ENCODE measurements around the gene PRDX3.

PRDX3 gene

GRCh38 chr10:119178372-119179119 lies at the start of gene PRDX3:
TSS of gene PRDX3 (minus strand) at chr10:119178812. CDS start at chr10:119178790, 22 bp downstream.
- DNase-seq = peak; percentile 86 to 94

DNA sequence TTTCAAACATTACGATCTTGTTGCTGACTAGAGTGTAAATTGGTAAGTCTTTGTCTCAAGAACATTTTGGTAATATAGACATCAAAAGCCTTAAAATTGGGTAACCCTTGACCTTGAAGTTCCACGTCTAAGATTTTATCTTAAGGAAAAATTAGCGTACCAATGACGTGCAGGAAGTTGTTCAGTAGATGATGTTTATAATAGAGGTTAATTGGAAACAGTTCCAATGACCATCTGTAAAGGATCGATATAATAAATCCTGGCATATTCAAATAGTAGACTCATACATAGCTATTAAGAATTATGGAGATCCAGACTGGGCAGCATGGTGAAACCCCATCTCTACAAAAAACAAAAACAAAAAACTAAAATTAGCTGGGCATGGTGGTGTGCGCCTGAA lies 49.2 kb upstream of the PRDX3 start:
- no peak for DNase-seq

DNA sequence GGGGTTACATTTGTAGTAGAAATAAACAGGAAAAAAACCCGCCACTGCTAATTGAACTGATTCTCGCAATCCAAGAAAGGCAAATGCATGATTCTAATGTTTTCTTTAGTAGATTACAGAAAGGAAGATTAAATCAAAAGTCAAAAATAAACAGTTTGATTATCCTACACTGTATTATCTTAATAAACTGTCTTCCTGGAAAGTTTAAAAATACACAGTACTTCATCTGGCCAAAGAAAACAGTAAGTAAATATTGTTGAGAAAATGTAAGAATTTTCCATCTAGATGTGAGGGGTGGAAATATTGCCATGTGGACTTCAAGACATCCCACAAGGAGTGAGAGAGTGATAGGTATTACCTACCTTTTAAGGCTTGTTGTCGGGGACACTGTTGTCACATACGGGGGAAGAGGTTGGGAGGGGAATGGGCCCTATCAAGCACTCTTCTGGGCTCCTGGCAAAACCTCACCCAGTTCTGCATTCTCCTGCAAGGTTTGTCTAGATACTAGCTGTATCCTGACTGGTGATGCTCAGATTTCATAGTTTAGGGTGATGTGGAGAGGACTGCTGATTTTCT lies 46.6 kb upstream of the PRDX3 start:
- no peak for DNase-seq

- peak; percentile 62 to 65 for DNase-seq
Measured at GRCh38 chr10:119222966-119223386, 44.4 kb upstream of the PRDX3 start.

GRCh38 chr10:119222537-119222936 lies 43.9 kb upstream of the PRDX3 start:
- DNase-seq = peak in 1 of 2 experiments; percentile 91

DNA sequence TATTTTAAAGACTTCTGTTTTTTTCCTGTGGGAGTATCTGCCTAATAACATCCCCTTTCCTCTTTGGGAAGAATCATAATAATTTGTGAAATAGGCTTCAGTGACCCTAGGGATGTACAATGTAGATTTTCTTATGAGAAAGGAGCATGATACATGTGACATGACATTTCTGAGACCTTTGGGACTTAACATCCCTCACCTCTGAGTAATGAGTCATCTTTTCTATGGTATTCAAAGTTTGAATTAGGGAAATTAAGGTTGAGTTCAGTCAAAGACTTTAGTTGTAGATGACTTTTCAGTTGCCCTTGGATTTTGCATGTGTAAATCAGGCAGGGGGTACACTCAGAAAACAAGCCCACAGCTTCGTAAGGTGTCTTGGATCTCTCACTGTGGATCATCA lies 43.1 kb upstream of the PRDX3 start:
- peak; percentile 77 to 83 for DNase-seq

GRCh38 chr10:119221201-119221600 lies 42.6 kb upstream of the PRDX3 start:
- DNase-seq = peak in 1 of 2 experiments; percentile 14

DNA sequence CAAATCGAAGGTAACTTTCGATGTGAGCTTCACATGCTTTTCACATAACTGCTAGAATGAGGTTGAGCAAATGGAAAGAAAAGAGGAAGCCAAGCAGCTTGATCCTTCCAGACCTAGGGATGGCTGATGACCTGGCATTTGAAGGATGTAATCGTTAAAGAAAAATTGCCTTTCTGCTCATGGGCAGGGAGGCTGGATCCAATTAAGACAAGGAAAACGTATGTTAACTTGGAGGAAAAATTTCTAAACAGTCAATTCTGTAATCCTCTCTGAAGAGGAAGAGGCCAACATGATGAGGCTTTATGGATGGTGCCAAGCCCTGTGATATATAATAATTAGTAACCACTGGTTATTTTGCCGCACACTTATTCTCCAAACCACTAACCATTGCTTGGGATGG lies 41.3 kb upstream of the PRDX3 start:
- no peak for DNase-seq

DNA sequence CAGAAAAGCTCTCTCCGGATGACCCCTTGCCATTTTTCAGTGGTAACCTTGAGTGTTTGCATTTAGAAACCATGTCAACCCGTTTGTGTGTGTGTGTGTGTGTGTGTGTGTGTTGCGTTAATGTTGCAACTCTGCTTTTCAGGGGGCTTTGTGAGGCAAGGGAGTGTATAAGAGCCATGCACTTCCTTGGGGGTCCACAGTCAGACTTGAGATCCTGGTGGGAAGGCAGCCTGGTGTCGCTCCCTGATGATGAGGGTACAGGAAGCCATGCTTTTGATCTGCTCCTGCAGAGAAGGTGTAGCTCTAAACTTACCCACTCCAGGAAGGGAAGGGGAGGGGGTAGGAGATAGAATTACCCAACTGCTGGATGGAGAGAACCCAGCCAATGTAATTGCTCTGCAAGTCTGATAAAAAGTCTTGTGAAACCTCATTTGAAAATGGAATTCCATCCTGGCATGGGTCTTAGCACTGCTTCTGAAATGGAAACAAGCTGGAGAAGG lies 39.4 kb upstream of the PRDX3 start:
- DNase-seq = peak; percentile 64 to 75

- DNase-seq = peak; percentile 23 to 64
Measured at GRCh38 chr10:119217401-119217800, 38.8 kb upstream of the PRDX3 start.

DNA sequence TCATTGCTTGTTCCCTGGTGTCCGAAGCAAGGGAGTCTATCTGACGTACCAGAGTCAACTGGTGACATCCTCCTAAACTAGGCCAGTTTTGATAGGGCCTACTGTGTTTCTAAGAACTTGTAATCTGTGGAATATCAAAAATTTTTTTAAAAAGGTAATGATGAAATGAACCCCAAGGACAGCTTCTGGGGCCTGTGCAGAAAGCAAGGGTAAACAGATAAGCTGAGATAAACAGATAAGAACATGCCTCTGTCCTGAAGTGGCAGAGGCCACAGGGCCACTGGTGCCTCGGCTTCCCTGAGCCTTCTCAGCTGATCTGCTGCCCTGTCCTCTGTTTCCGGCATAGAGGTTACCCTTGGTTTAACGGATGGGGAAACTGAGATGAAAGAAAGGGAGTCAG lies 37.5 kb upstream of the PRDX3 start:
- no peak for DNase-seq

DNA sequence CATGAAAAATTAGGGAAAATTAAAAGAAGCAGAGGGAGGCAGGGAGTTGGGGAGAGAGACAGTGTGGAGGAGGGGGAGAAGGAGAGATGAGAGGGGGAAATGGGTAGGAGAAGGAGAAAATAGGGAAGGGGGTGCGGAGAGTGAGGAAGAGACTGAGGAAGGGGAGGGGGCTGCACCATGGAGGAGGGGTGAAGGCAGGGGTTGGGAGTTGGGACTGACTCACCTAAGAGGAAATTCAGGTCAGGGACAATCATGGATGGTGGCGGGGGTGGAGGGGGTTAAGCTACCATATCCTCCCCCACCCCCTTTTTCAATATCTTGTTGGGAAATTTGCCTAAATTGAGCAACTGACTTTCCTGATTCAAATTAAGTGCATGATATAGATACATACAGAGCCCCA lies 36.8 kb upstream of the PRDX3 start:
- peak; percentile 80 to 93 for DNase-seq

- peak in 1 of 2 experiments; percentile 41 for DNase-seq
Measured at GRCh38 chr10:119211625-119212441, 33.2 kb upstream of the PRDX3 start.

GRCh38 chr10:119211176-119211575 lies 32.6 kb upstream of the PRDX3 start:
- no peak for DNase-seq

DNA sequence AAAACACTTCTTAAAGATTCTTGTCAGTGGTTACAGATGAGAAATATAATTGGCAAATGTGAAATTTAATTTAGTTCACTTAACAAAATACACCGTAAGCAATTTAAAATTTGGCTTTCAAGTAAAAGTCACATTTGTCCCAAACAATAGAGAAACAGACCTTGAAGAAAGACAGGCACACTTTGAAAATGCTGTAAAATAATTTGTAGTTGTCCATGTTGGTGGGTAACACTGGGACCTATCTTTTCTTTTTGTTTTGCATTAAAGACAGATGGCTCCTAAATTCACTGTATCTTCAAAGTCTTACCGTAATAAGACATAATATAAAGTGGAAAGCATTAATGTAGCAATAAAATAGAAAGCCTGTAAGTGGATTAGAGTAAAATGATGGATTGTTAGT lies 32.0 kb upstream of the PRDX3 start:
- DNase-seq = no peak

DNA sequence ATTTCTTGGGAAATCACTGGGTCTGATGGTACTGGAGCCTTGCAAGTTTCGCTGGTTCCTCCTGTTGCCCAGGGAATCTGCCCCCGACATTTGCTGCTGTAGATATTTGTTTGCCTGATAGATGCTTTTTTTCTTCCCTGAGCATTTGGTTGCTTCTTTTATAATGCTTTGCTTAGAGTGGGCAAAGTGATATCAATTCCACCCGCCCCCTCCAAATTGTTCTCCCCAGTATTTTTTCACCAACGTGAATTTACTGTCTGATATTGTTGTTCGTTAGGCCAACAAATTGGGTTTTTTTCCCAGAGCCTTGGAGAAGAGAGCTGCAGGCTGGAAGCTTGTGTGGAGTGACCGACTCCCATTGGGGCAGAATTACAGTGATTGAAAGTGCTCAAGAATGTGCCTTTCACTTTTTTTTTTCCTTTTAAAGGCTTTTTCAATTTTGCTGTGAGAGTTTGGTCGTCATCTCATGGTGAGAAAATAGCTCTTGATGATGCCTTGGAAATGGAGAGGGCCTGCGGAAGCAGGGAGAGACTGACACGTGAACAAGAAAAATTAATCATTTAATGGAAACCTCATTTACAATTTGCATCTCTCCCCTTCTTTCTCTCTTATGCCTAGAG lies 31.2 kb upstream of the PRDX3 start:
- peak in 1 of 2 experiments; percentile 26 for DNase-seq

DNA sequence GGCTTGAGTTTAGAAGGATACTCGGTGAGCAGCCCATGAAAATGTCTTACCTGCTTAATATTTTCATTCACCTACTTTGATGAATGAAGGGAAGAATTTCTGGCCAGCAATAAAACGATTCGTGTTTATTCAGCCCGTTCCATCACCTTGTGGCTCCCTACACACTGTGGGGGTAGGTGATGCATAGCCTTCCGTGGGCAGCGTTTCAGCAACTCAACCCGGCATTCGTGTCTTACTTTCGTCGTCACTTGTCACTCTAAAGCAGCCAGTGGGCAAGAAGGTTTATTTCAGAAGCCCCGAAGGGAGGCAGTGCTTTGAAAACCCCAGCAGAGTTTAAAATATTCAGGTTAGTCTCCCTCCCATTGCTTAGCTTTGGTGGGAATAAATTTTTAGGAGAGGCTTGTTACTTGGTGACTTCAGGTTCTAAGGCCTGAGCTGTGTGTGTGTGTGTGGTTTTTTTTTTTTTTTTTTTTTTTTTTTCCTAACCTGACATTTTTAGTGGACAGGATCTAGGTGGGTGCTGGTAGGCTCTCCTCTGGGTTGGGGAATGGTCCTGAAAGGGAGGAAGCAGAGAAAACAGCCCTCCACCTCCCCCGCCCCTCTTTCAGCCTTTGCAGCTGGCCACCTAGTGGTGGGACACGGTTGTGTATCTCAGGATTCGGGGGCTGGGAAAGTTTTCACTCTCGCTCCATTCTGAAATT lies 30.6 kb upstream of the PRDX3 start:
- DNase-seq = peak; percentile 70 to 82

- DNase-seq = no peak
Measured at GRCh38 chr10:119208553-119208940, 29.9 kb upstream of the PRDX3 start.

DNA sequence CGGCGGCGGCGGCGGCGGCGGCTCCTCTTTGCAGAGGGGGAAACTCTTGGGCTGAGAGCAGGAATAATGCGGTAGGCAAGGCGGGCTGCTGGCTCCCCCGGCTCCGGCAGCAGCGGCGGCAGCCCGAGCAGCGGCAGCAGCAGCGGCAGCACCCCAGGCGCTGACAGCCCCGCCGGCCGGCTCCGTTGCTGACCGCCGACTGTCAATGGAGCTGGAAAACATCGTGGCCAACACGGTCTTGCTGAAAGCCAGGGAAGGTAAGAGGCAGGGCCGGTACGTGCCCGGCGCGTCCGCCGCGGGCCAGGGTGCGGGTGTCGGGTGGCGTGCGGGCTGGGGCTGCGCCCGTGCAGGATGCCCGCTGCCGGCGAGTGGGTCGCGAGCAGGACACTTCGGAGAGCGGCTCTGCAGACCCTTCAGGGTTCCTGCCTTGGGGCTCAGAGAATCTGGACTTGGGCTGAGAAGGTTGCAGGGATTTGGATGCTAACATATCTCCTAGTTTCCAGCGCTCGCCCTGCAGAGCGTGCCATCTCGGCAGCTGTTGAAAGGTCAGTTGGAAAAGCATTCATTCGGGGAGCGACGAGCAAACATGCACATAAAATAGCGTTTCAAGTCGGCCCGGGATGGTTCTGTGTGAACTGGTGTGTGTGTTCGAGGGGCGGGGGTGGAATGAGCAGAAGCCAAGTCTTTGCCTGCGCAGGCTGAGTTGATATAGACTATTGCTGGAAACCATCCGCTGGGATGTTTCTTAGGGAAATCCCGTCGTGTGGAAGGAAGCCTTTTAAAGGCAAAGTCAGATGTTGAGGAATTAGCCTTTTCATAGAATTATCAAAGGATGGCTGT lies 29.3 kb upstream of the PRDX3 start:
- peak; percentile 26 to 54 for DNase-seq

GRCh38 chr10:119207366-119207666 lies 28.7 kb upstream of the PRDX3 start, which contains the start of gene GRK5:
TSS of gene GRK5 (plus strand) at chr10:119207571. CDS start at chr10:119207918, 347 bp downstream.
- DNase-seq = peak; percentile 91 to 96

DNA sequence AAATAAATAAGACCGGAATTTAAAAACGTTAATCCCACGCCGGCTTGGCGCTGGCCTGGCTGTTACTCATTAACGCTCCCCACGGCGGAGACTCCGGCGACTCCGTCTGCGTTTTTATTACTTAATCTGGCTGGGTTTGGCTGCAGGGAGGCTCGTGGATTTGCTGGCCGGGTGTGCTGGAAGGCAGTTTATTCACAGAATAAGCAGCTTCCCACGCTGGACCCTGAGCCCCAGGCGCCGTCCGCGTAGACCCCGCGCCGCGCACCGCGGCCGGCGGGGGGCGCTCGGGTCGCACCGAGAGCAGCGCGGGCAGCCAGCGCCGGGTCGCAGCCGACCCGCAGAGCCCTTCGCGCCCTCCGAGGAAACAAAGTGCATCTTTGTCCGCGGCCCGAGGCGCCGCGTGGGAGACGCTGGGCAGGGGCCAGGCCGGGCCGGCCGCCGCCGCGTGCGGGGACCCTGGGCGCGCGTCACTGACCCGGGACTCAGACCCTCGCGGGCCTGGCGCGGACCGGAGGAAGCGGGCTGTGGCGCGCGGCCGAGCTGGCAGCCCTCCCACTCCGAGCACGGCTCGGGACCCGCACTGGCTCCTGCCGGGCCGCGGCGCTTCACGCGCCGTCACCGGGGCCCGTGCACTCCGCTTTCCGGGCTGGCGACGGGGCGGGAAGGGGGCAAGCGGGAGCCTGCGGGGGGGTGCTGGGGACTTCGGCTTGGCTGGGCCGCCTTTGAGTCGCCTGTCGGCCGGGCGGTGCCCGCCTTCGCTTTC lies 28.2 kb upstream of the PRDX3 start:
- DNase-seq = peak in 1 of 2 experiments; percentile 78
